GM12801 (cell line): ENCODE results near the gene CENPM.

ENCODE experiments used
- TF ChIP-seq, protein P1 (sequence below): IDR thresholded peaks from one replicate; pipeline ENCODE4 v1.5.1; 2011; ENCODE audit warnings: control low read depth; ENCODE audit not compliant: insufficient read length; ENCODE audit errors: extremely low read depth

CENPM gene

DNA sequence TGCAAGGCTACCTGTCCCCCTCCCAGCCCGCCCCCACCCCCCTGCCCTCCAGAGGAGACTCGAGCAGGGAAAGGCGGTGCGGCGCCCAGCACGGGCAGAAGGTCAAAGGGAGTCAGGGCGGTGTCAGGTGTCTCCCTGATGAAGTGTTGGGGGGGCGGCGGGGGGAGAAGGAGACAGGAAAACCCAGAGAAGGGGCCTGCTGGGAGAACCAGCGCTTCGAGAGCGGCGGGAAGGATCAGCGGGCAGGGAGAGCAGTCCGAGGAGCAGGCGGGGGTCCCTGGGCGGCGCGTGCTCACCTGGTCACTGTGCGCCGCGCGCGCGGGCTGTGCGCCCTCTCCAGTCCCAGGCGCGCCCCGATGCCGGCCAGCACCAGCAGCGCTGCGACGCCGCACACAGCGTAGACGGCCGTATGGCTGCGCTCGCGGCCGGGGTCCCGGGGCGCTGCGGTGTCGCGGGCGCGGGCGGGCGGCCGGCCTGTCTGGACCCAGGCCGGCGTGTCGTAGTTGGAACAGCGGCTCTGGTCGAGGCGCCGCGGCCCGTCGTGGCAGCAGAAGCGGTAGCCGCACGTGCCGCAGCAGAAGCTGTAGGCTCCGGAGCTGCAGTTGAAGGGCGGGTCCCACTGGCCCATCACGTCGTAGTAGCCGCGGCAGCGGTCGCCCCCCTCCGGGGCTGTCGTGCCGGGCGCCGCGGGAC, 33.0 kb downstream of the CENPM start:
- TF ChIP-seq, protein P1, sequence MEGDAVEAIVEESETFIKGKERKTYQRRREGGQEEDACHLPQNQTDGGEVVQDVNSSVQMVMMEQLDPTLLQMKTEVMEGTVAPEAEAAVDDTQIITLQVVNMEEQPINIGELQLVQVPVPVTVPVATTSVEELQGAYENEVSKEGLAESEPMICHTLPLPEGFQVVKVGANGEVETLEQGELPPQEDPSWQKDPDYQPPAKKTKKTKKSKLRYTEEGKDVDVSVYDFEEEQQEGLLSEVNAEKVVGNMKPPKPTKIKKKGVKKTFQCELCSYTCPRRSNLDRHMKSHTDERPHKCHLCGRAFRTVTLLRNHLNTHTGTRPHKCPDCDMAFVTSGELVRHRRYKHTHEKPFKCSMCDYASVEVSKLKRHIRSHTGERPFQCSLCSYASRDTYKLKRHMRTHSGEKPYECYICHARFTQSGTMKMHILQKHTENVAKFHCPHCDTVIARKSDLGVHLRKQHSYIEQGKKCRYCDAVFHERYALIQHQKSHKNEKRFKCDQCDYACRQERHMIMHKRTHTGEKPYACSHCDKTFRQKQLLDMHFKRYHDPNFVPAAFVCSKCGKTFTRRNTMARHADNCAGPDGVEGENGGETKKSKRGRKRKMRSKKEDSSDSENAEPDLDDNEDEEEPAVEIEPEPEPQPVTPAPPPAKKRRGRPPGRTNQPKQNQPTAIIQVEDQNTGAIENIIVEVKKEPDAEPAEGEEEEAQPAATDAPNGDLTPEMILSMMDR, result no peak

DNA sequence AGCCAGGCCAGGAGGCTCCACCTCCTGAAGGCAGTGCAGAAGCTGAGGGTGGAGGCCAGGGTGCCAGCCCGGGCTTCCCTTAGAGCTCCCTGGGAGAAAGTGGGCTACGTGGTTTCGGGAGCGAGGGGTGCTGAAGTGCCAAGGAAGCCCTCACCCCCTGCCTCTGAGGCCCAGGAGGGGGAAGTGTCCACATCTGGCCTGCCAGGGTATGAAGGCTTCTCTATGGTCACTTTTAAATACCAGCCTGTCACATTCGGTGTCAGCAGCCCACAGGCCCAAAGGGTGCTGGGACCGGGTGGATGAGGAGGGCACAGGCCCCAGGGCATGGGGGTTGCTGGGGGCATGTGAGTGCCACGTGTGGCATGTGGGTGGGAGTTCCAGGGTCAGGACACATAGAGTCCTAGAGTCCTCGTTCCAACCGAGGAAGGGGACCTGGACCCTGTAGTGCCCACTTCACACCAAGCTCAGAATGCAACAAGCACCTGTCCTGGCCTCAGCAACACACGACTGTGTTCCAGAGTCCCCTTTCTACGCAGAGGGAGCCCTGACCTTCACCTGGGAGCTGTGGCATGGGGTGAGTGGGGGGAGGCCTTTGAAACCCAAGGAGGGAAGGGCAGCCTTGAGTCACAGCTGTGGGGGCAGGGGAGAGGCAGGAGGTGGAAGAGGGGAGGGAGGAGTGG, 33.8 kb downstream of the CENPM start:
- TF ChIP-seq, protein P1, result no peak

DNA sequence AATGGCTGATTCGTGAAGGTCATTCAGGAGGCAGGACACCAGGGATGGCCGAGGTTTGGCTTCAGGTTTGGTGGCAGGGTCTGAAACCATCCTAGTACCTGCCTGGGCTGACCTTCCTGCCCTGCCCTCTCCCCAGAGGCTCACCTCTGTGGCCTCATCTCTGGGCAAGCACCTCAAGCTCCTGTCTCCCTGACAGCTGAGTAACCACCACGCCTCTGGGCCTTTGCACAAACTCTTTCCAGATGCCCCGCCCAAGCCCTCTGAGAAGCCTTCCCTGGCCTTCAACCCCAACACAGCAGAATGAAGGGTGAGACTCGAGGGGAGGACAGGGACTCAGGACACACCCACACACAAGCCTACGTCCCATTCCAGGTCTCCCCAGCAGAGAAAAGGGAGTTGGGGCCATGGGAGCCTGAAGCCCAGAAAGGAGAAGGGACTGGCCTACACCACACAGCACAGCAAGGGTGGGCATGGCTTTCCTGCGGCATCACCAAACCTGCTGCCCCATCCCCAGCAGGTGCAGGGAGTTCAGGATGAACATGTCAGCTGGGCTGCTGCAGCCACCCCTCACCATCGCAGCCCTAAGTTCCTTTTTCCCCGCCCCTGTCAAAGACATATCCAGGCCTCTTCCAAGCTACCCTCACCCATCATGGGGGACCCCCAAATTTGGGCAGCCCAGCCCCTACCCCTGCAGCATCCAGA, 34.5 kb downstream of the CENPM start:
- TF ChIP-seq, protein P1, result no peak

DNA sequence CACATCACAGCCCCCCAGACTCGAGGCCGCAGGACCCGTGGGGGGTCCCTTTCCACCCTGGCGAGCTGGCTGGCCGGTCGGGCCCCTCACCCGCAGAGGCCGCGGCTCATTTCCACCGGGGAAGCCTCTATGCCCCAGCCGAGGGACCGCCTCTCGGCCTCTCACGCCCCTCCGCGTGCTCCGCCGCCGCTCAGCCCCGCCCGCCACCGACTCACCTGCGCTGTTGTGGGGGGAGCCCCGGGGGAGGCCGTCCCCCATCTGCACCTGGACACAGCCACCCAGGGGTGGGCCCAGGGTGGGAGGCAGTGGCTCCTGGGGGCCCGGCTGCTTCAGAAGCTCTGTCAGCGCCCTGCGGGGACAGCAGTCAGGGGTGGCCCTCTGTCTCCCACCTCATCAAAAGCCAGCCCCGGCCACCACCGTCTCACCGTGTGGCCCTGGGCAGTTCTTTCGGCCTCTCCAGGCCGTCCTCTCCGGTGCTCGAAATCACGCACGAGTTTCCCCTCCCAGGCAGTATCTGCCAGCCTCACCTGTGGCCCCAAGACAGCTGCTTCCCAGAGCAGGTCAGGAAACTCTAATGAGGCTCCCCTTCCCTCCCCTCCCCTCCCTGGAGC, 35.8 kb downstream of the CENPM start:
- TF ChIP-seq, protein P1, result no peak

DNA sequence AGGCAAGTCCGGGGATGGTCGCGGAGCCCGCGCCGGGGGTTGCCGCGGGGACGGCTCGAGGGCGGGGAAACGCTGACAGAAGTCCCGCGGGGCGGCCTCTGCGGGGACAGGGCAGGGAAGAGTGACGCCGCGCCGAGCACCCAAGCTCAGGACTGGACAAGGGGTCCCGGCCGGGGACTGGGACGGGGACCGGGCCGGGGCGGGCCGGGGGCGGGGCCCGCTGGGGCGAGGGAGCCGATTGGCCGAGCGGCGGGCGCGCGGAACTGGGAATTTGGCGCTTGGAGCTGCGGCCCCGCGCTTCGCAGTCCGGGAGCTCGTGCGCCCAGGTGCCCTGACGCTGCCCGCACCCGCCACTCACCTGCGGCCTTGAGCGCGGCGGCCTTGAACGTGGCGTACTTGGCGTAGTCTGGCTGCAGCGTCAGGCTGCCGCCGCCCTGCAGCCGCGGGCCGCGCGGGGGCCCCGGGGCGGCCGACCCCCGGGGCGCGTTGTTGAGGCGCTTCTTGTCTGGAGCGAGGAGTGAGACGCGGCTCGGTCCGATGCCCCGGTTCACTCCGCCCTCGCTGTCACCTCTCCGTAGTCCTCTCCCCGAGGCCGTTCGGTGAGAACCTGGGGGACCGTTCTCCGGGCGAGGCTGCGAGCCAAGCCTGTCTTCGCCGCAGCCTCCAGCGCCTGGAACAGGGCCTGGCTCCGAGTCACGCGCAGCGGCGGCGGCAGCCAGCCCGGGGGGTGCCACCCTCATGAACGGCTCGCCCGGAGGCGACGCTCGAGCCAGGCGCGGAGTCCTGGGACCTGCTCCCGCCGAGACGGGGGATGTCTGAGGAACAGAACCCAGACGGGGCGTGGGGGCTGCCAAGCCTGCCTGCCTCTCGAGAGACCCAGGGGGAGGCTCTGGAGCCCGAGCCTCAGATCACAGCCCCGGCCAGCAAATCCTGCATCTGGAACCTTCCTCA, 36.6 kb downstream of the CENPM start:
- TF ChIP-seq, protein P1, result no peak

DNA sequence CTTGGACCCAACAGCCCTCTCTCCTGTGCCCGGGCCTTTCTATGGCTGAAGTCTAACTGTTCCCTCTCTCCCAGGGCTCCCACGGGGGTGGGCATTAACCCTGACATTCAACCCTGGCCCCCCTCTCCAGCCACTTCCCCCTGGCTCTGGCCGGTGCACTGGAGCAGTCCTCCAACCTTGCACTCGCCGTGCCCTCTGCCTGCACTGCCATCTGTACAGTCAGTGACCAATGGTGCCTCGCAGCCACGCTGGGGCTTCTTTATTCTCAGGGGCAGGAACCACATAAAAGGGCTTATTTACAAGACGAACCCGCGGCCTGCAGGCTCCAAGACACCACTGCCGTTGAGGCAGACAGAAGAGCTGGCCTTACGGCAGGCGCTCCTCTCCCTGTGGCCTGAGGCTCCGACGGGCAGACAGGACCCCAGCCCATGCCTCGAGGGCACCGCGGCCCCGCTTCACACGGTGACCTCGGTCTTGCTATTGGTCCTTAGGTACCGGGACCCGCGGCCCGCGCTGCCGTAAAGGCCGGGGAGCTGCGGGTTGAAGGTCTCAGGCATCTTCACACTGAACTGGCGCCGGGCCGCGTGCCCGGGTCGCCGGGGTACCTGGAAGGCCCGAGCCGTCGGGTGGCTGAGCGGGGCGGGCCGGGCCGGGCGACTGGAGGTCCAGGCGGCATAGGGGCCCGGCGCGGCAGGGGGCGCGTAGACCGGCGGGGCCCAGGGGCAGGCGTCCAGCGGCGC, 37.5 kb downstream of the CENPM start:
- TF ChIP-seq, protein P1, result no peak
